HG03159 (cell line): Measurements from ENCODE around the gene ENTPD8.
"Not testable (repeated sequence)": the region's sequence is repeated elsewhere in the genome, so short reads cannot be mapped to it uniquely, and the experiment has no call there.

Experiments used
- ATAC-seq: cut with Tn5 transposase; IDR thresholded peaks from one replicate; pipeline ENCODE4 v1.9.1; 2021; ENCODE audit warnings: mild to moderate bottlenecking, moderate library complexity; ENCODE audit not compliant: unreplicated experiment

ENTPD8 gene

GRCh38 chr9:137416006-137416562 lies 25.1 kb downstream of the ENTPD8 start:
- ATAC-seq, result no peak

- no peak for ATAC-seq
Measured at GRCh38 chr9:137415451-137415850, 25.7 kb downstream of the ENTPD8 start.

- no peak for ATAC-seq
Measured at GRCh38 chr9:137412431-137412830, 28.7 kb downstream of the ENTPD8 start.

GRCh38 chr9:137411645-137412380 lies 29.3 kb downstream of the ENTPD8 start:
- no peak for ATAC-seq

GRCh38 chr9:137411260-137411644 lies 29.9 kb downstream of the ENTPD8 start:
- ATAC-seq, result no peak

GRCh38 chr9:137410891-137411249 lies 30.3 kb downstream of the ENTPD8 start:
- no peak for ATAC-seq

- not testable (repeated sequence) for ATAC-seq
Measured at GRCh38 chr9:137410236-137410890, 30.8 kb downstream of the ENTPD8 start.

- no peak for ATAC-seq
Measured at GRCh38 chr9:137409515-137409914, 31.6 kb downstream of the ENTPD8 start.

GRCh38 chr9:137408651-137409405 lies 32.3 kb downstream of the ENTPD8 start:
- ATAC-seq, result no peak

GRCh38 chr9:137407590-137408300 lies 33.4 kb downstream of the ENTPD8 start:
- no peak for ATAC-seq

- ATAC-seq, result no peak
Measured at GRCh38 chr9:137406876-137407589, 34.1 kb downstream of the ENTPD8 start.

- ATAC-seq, result no peak
Measured at GRCh38 chr9:137406085-137406760, 34.9 kb downstream of the ENTPD8 start.

- ATAC-seq, result no peak
Measured at GRCh38 chr9:137405677-137406081, 35.5 kb downstream of the ENTPD8 start.

GRCh38 chr9:137404961-137405567 lies 36.1 kb downstream of the ENTPD8 start:
- ATAC-seq, result no peak

- no peak for ATAC-seq
Measured at GRCh38 chr9:137403269-137403668, 37.9 kb downstream of the ENTPD8 start.

GRCh38 chr9:137402746-137403145 lies 38.4 kb downstream of the ENTPD8 start:
- no peak for ATAC-seq

GRCh38 chr9:137398561-137399468 lies 42.3 kb downstream of the ENTPD8 start:
- no peak for ATAC-seq

GRCh38 chr9:137397675-137398423 lies 43.3 kb downstream of the ENTPD8 start:
- no peak for ATAC-seq
